ENCODE data around the gene TAS2R41.

DNA sequence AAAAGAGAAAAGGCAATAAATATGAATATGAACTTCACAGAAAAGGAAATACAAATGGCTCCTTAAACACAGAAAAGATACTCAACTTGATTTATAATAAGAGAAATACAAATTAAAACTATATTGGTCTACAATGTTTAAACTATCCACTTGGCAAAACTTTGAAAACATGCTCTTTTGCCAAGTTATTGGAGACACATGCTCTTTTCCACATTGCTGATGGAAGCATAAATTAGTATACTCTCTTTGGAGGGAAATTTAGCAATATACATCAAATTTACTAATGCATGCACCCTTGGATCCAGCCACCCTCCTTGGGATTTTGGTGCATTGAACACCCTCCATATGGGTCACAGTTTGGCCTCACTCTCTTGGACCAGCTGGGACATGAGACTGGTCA lies 26.6 kb upstream of the TAS2R41 start:
- TF ChIP-seq POLR2A (IDR thresholded peaks at IDR 0.05; ENCODE audit: low read depth, low read length) (no peak), MAFK (IDR thresholded peaks at IDR 0.05; ENCODE audit: low read depth, low read length) (peak; percentile 41), MAZ (IDR thresholded peaks at IDR 0.05; ENCODE audit: borderline replicate concordance, low read depth, low read length) (no peak), SMC3 (IDR thresholded peaks at IDR 0.05; ENCODE audit: low read depth, low read length) (no peak), BHLHE40 (IDR thresholded peaks at IDR 0.05; ENCODE audit: low read depth, low read length) (no peak)
- TF ChIP-seq, protein P1, sequence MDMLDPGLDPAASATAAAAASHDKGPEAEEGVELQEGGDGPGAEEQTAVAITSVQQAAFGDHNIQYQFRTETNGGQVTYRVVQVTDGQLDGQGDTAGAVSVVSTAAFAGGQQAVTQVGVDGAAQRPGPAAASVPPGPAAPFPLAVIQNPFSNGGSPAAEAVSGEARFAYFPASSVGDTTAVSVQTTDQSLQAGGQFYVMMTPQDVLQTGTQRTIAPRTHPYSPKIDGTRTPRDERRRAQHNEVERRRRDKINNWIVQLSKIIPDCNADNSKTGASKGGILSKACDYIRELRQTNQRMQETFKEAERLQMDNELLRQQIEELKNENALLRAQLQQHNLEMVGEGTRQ (IDR thresholded peaks at IDR 0.05; ENCODE audit: low read depth, low read length), result no peak
- TF ChIP-seq, protein P2, sequence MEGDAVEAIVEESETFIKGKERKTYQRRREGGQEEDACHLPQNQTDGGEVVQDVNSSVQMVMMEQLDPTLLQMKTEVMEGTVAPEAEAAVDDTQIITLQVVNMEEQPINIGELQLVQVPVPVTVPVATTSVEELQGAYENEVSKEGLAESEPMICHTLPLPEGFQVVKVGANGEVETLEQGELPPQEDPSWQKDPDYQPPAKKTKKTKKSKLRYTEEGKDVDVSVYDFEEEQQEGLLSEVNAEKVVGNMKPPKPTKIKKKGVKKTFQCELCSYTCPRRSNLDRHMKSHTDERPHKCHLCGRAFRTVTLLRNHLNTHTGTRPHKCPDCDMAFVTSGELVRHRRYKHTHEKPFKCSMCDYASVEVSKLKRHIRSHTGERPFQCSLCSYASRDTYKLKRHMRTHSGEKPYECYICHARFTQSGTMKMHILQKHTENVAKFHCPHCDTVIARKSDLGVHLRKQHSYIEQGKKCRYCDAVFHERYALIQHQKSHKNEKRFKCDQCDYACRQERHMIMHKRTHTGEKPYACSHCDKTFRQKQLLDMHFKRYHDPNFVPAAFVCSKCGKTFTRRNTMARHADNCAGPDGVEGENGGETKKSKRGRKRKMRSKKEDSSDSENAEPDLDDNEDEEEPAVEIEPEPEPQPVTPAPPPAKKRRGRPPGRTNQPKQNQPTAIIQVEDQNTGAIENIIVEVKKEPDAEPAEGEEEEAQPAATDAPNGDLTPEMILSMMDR (conservative IDR thresholded peaks at IDR 0.05; ENCODE audit: low read depth, low read length), result no peak
- TF ChIP-seq, protein P3, sequence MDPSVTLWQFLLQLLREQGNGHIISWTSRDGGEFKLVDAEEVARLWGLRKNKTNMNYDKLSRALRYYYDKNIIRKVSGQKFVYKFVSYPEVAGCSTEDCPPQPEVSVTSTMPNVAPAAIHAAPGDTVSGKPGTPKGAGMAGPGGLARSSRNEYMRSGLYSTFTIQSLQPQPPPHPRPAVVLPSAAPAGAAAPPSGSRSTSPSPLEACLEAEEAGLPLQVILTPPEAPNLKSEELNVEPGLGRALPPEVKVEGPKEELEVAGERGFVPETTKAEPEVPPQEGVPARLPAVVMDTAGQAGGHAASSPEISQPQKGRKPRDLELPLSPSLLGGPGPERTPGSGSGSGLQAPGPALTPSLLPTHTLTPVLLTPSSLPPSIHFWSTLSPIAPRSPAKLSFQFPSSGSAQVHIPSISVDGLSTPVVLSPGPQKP (IDR thresholded peaks at IDR 0.05; ENCODE audit: borderline replicate concordance, low read depth, low read length), result no peak

Data from IMR-90 (cell line).